Erythroblast (primary cell): ENCODE results near the gene NSUN3.
A peak's percentile ranks its signal among the peaks of the same experiment; 100 is the strongest.
"Not testable (repeated sequence)": the region's sequence is repeated elsewhere in the genome, so short reads cannot be mapped to it uniquely, and the experiment has no call there.

ENCODE experiments used
- DNase-seq, 2 experiments: peaks; one replicate each; lab custom pipeline; 2025; lab: John Stamatoyannopoulos, UW
- GATA1 ChIP-seq: IDR thresholded peaks from 2 replicates; pipeline ENCODE4 v1.6.1; 2011; ENCODE audit warnings: low read depth, mild to moderate bottlenecking, control low read depth, low read length, moderate library complexity
- POLR2A ChIP-seq: IDR thresholded peaks from 2 replicates; pipeline ENCODE4 v1.6.1; 2011; ENCODE audit warnings: mild to moderate bottlenecking, low read length

NSUN3 gene

GRCh38 chr3:94082391-94082937, 19.6 kb downstream of the NSUN3 start:
- DNase-seq = no peak
- TF ChIP-seq GATA1 (no peak), POLR2A (no peak)

GRCh38 chr3:94083261-94083660, 20.4 kb downstream of the NSUN3 start:
- no peak for DNase-seq
- TF ChIP-seq GATA1 = no peak
- TF ChIP-seq POLR2A = no peak

DNA sequence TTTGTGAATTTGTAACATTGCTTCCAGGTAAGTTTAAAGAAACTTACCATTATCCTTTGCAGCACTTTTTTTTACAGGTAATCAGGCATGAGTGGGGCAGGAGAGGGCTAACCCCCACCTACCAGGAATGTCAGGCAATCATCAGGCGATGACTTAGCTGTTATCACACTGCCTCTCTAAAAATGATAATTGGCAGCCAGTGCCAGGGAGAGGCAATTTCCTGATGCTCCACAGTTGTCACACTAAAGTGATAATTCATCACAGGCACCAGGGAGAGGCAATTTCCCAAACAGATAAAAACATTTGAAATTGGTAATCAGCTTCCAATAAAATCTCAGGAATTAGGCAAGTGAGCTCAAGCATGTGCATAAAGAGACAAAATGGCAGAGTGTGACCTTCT, 26.3 kb downstream of the NSUN3 start:
- no peak for DNase-seq
- TF ChIP-seq GATA1 = no peak
- TF ChIP-seq POLR2A = no peak

- TF ChIP-seq POLR2A = no peak
- no peak for TF ChIP-seq GATA1
- DNase-seq = no peak
Measured at GRCh38 chr3:94092086-94092485, 29.2 kb downstream of the NSUN3 start.

GRCh38 chr3:94093151-94093550, 30.3 kb downstream of the NSUN3 start:
- TF ChIP-seq POLR2A (no peak), GATA1 (no peak)
- DNase-seq = no peak

DNA sequence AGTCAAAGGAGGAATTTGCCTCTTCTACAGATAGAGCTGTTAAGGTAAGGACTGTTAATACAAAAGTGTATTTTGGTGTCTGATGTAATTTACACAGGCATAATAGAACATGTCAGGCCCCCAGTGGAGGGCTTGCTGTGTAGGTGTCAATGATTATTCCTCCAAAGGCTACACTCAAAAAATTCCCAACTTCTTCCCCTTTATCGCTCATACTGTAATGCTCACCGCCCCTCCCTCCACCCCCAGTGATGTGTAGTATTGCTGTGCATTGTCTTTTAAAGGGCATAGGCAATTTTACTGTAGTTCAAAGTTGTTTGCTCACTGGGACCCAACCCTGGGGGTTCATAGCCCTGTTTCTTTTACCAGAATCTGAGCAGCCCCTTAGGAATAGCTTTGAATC, 32.2 kb downstream of the NSUN3 start:
- TF ChIP-seq POLR2A (no peak), GATA1 (no peak)
- no peak for DNase-seq

DNA sequence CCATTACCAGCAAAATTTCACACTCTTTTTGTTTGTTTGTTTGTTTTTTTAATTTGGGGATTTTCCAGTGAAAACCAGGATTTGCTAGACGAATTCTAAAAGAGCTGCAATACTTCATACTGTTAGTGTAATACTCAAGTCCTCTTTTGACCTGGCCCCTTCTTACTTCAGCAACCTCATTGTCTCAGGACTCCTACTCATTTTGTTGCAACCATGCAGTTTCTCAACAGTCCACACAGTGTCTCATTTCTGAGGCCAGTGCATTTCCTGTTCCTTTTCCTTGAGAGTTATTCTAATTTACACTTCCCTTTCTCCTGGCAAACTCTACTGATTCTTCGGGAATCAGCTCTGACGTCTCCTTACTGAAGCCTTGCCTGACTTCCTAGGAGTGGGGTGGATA, 35.6 kb downstream of the NSUN3 start:
- DNase-seq = peak in 1 of 2 experiments; percentile 10
- TF ChIP-seq POLR2A (no peak), GATA1 (no peak)

- peak in 1 of 2 experiments; percentile 17 for DNase-seq
- no peak for TF ChIP-seq POLR2A
- TF ChIP-seq GATA1 = no peak
Measured at GRCh38 chr3:94099311-94099710, 36.5 kb downstream of the NSUN3 start.

GRCh38 chr3:94101860-94102259, 39.0 kb downstream of the NSUN3 start:
- DNase-seq = peak; percentile 11 to 20
- TF ChIP-seq POLR2A (no peak), GATA1 (no peak)

DNA sequence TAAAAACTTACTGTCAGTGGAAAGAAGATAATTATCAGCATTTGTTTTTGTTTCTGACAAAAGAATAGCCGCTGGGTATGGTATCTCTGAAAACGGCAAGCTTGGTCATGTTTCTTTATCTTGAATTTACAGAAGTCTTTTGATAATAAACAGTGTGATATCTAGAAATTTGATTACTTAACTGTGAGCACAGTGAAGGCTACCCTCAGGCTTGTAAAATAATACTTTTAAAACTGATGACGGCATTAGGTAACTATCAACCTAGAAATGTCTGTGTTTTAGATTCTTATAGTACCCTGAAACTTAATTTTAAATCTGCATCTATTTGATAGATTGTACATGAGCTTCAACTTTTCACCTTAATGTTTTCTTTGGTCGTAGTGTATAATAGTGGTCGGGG, 43.4 kb downstream of the NSUN3 start:
- TF ChIP-seq GATA1 (no peak), POLR2A (no peak)
- peak; percentile 25 to 73 for DNase-seq

- DNase-seq = not testable (repeated sequence)
Measured at GRCh38 chr3:94110232-94110631, 47.4 kb downstream of the NSUN3 start.

DNA sequence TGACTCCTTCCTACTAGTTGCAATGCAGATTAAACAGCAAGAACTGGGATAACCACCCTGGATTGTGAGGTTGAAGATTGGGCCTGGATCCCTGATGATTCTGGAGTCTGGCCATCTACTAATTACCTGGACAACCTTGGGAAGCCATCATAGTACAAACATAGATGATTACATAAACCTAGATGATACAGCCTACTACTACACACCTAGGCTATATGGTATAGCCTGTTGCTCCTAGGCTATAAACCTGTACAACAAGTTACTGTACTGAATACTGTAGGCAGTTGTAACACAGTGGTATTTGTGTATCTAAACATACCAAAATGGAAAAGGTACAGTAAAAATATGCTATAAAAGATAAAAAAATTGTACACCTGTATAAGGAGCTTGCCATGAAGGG, 48.0 kb downstream of the NSUN3 start:
- no peak for DNase-seq
- TF ChIP-seq POLR2A (no peak), GATA1 (no peak)

DNA sequence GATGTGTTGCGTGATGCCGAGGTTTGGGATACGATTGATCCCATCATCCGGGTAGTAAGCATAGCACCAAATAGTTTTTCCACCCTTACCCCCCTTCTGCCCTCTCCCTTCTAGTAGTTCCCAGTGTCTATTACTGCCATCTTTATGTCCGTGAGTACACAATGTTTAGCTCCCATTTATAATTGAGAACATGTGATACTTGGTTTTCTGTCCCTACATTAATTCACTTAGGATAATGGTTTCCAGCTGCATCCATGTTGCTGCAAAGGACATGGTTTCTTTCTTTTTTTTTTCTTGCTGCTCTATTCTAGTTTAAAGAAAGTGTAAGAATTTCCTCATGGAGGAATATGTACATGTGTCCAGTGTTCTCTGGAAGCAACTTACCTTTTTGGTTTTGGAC, 51.8 kb downstream of the NSUN3 start:
- TF ChIP-seq POLR2A = no peak
- TF ChIP-seq GATA1 = no peak
- no peak for DNase-seq

DNA sequence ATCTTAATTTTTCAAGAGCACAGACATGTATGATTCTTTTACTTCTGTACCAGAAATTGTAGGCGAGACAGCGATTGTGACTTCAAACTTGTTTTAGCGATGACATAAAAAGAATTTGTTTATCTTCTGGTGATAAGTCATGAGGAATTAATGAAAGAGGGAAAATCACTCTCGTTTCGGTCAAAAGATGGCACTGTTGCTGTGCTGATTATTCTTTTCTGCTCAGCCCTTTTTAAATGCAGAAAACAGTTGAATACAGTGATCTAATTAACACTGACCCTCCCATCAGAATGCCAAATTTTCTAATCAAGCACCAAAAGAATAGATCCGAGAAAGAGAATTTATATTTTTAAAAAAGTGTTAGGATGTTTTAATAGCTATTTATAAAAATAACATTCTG, 52.6 kb downstream of the NSUN3 start:
- DNase-seq = peak; percentile 28 to 38
- TF ChIP-seq POLR2A (no peak), GATA1 (no peak)

GRCh38 chr3:94117729-94118128, 54.9 kb downstream of the NSUN3 start:
- no peak for TF ChIP-seq GATA1
- TF ChIP-seq POLR2A = no peak

GRCh38 chr3:94118390-94118789, 55.5 kb downstream of the NSUN3 start:
- DNase-seq = no peak
- TF ChIP-seq POLR2A (no peak), GATA1 (no peak)

More at GRCh38 chr3:94117729-94118128, 54.9 kb downstream of the NSUN3 start:
- no peak for DNase-seq
